ENCODE measurements around the gene MTHFD1L. TPM values are rescaled to one million over a fixed set of nuclear protein-coding genes. Genes with fewer than 3 reads are reported as not detected.

MTHFD1L gene
- total and polyA plus RNA-seq, 2 of the 4 experiments (the other 2 are of a cell fraction) = 43.5 to 53.2 TPM

GRCh38 chr6:151041686-151042085 is 176.2 kb downstream of the MTHFD1L start:
- peaks cover 22% of the 10 kb centered on the region for H3K36me3 ChIP-seq (ENCODE audit: control insufficient read depth, insufficient read depth, low read length)
- intact Hi-C loops (cut with micrococcal nuclease) (loop anchor here (2.0 kb wide), 1 partner anchor 27 kb away; no protein-coding TSS in a partner anchor), in situ Hi-C loops (cut with MboI; ENCODE audit: low sequenced_read_pairs) (no loop called here), dilution Hi-C loops (cut with HindIII; ENCODE audit: low sequenced_read_pairs, unreplicated experiment) (no loop called here)
- peak overlapping the region; percentile 82 for H4K91ac ChIP-seq (ENCODE audit: insufficient read depth, low read depth, low read length)
- H3K56ac ChIP-seq (ENCODE audit: extremely low read depth, insufficient read depth, low read length) = peak overlapping the region; percentile 40; the same call in 1 of the 2 replicates
- ChIA-PET CTCF (interaction anchor here (0.9 to 1.7 kb wide), 2 partner anchors 27 to 283 kb away, joined by 3 to 7 read pairs; no protein-coding TSS in a partner anchor), POLR2A (ENCODE audit: unreplicated experiment) (no interaction called here)
- H2BK15ac ChIP-seq (ENCODE audit: low read depth, low read length) = peak overlapping the region; percentile 71; the same call in 2 of the 3 replicates
- no peaks in the 10 kb centered on the region; the same call in none of the 2 replicates for H4K20me1 ChIP-seq (ENCODE audit: insufficient read depth, low read length)
- peak overlapping the region; percentile 78 for H2BK120ac ChIP-seq (ENCODE audit: low read depth, low read length)
- H3K4me2 ChIP-seq (ENCODE audit: low read depth, low read length) = no peak overlapping the region
- DNase-seq = no peak
- H3K23ac ChIP-seq (ENCODE audit: low read depth, low read length) = peak overlapping the region; percentile 64
- TF ChIP-seq POLR2A (IDR thresholded peaks at IDR 0.05; ENCODE audit: low read depth, low read length) (peak; percentile 64), MAFK (IDR thresholded peaks at IDR 0.05; ENCODE audit: low read depth, low read length) (no peak), CEBPB (IDR thresholded peaks at IDR 0.05; ENCODE audit: low read depth, low read length) (no peak)
- H3K79me1 ChIP-seq (ENCODE audit: low read depth in 1 of 2, low read length in 2 of 2) = peaks cover 13 to 52% of the 10 kb centered on the region in 2 experiments
- H4K5ac ChIP-seq (ENCODE audit: low read depth, low read length) = peak overlapping the region; percentile 31
- H3K4me3 ChIP-seq (ENCODE audit: insufficient read depth, low read depth, low read length) = no peak overlapping the region
- peak overlapping the region; percentile 84 for H3K4ac ChIP-seq (ENCODE audit: low read depth, low read length)
- H3K9ac ChIP-seq (ENCODE audit: low read depth, low read length) = peak overlapping the region; percentile 31
- no CpG with 5 or more reads among the region's 5 CpGs for WGBS, 2 experiments (ENCODE audit: extremely low coverage in 2 of 2, insufficient read length in 1 of 2)
- no peaks in the 10 kb centered on the region for H3K9me3 ChIP-seq (ENCODE audit: control insufficient read depth, insufficient read depth, low read length)
- peak overlapping the region; percentile 75 for H2BK5ac ChIP-seq (ENCODE audit: low read depth, low read length, poor library complexity, severe bottlenecking)
- H3K27ac ChIP-seq (ENCODE audit: insufficient read depth, low read length) = peak overlapping the region; percentile 85
- peak overlapping the region; percentile 65 for H3K18ac ChIP-seq (ENCODE audit: low read depth, low read length)
- peak overlapping the region; percentile 46 for H3K14ac ChIP-seq (replicated peaks; ENCODE audit: low read depth, low read length)
- H3K27me3 ChIP-seq (ENCODE audit: control insufficient read depth, insufficient read depth, low read length) = no peaks in the 10 kb centered on the region
- H2BK20ac ChIP-seq (ENCODE audit: low read depth, low read length) = peak overlapping the region; percentile 81; the same call in 1 of the 2 replicates
- no peak overlapping the region for H2AK9ac ChIP-seq (replicated peaks; ENCODE audit: low read depth, low read length, poor library complexity)
- H4K8ac ChIP-seq (ENCODE audit: low read depth in 2 of 2, low read length in 2 of 2) = peak overlapping the region; percentile 64 to 86
- no peak for ATAC-seq (ENCODE audit: low read depth)
- H3K4me1 ChIP-seq (ENCODE audit: control insufficient read depth, insufficient read depth, low read length) = peaks cover 33% of the 10 kb centered on the region
- no TSS peak for BruUV-seq (replicated peaks)
- H2AFZ ChIP-seq (replicated peaks; ENCODE audit: low read length, poor library complexity) = no peak overlapping the region
- peaks cover 16% of the 10 kb centered on the region for H3K9me1 ChIP-seq (ENCODE audit: insufficient read depth, low read length)
- H2AK5ac ChIP-seq (ENCODE audit: low read depth, low read length) = peak overlapping the region; percentile 88
